Activated T-cell treated with anti-CD3 and anti-CD28 coated beads for 4 hours (primary cell): ENCODE data around the gene ETNK2.
"Not testable (repeated sequence)": the region's sequence is repeated elsewhere in the genome, so short reads cannot be mapped to it uniquely, and the experiment has no call there.

Source experiments
- DNase-seq: peaks from one replicate; pipeline ENCODE4 v3.0.0-alpha.2; 2020

The ETNK2 gene

GRCh38 chr1:204094856-204095634 lies 56.8 kb downstream of the ETNK2 start:
- DNase-seq = no peak

- no peak for DNase-seq
Measured at GRCh38 chr1:204094313-204094729, 57.5 kb downstream of the ETNK2 start.

- no peak for DNase-seq
Measured at GRCh38 chr1:204093781-204094180, 58.1 kb downstream of the ETNK2 start.

GRCh38 chr1:204093421-204093717 lies 58.5 kb downstream of the ETNK2 start:
- no peak for DNase-seq

- no peak for DNase-seq
Measured at GRCh38 chr1:204092632-204093420, 59.0 kb downstream of the ETNK2 start.

GRCh38 chr1:204091787-204092312 lies 60.0 kb downstream of the ETNK2 start:
- DNase-seq = no peak

- no peak for DNase-seq
Measured at GRCh38 chr1:204091066-204091465, 60.8 kb downstream of the ETNK2 start.

GRCh38 chr1:204090132-204090531 lies 61.7 kb downstream of the ETNK2 start:
- DNase-seq = not testable (repeated sequence)

GRCh38 chr1:204089044-204089751 lies 62.6 kb downstream of the ETNK2 start:
- DNase-seq = no peak

- DNase-seq = no peak
Measured at GRCh38 chr1:204088596-204088995, 63.2 kb downstream of the ETNK2 start.

GRCh38 chr1:204087893-204088528 lies 63.8 kb downstream of the ETNK2 start:
- DNase-seq = no peak

GRCh38 chr1:204087181-204087892 lies 64.5 kb downstream of the ETNK2 start:
- DNase-seq = no peak

- DNase-seq = no peak
Measured at GRCh38 chr1:204085876-204086275, 66.0 kb downstream of the ETNK2 start.

GRCh38 chr1:204084247-204084772 lies 67.5 kb downstream of the ETNK2 start:
- DNase-seq = no peak

GRCh38 chr1:204083491-204083890 lies 68.4 kb downstream of the ETNK2 start:
- DNase-seq = no peak

- no peak for DNase-seq
Measured at GRCh38 chr1:204081791-204082513, 69.9 kb downstream of the ETNK2 start.

GRCh38 chr1:204081164-204081790 lies 70.6 kb downstream of the ETNK2 start:
- no peak for DNase-seq
